ENCODE data around the gene NOD1. TPM values are rescaled to one million over a fixed set of nuclear protein-coding genes. Genes with fewer than 3 reads are reported as not detected.

Gene NOD1
- total RNA-seq, 1 experiment from 2014 or later, result 8.2 TPM

Other genes starting within 250 kb of the NOD1 start
- gene ZNRF2, start 194.2 kb downstream of the NOD1 start, total RNA-seq (2014; rRNA removed; shearing (Covaris generic)), result 12.7 and 13.6 TPM in 2 replicates
- 127 and 144 TPM in 2 replicates for gene GGCT, start 26.0 kb upstream of the NOD1 start, total RNA-seq (2014; rRNA removed; shearing (Covaris generic))
- gene GARS1, start 116.1 kb upstream of the NOD1 start, total RNA-seq (2014; rRNA removed; shearing (Covaris generic)), result 344 and 405 TPM in 2 replicates
- gene CRHR2, start 203.7 kb upstream of the NOD1 start, total RNA-seq (2014; rRNA removed; shearing (Covaris generic)), result not detected in 2 replicates